Left ventricle myocardium inferior (tissue), 1 donor: ENCODE measurements around the gene CRIM1. TPM values are rescaled to one million over a fixed set of nuclear protein-coding genes. Genes with fewer than 3 reads are reported as not detected.

Experiments used
- DNase-seq: peaks from one replicate; pipeline ENCODE4 v3.0.0-alpha.2; 2020
- H3K27ac ChIP-seq: fragments of 200-600 bp; replicated peaks from 2 replicates; pipeline ENCODE4 v1.8.0; 2021
- H3K27me3 ChIP-seq: fragments of 200-600 bp; 2 replicates; pipeline ENCODE4 v1.8.0; 2021; ENCODE audit warnings: low read depth
- H3K36me3 ChIP-seq: fragments of 200-600 bp; 2 replicates; pipeline ENCODE4 v1.8.0; 2021
- H3K4me1 ChIP-seq: fragments of 200-600 bp; 2 replicates; pipeline ENCODE4 v1.8.0; 2021
- H3K4me3 ChIP-seq: fragments of 200-600 bp; 2 replicates; pipeline ENCODE4 v1.8.0; 2021; ENCODE audit warnings: mild to moderate bottlenecking, moderate library complexity
- H3K9me3 ChIP-seq: fragments of 200-600 bp; replicated peaks from 2 replicates; pipeline ENCODE4 v1.8.0; 2021
- CTCF ChIP-seq: fragments of 200-600 bp; IDR thresholded peaks from 2 replicates; pipeline ENCODE4 v1.8.0; 2021; ENCODE audit warnings: antibody characterized with exemption, mild to moderate bottlenecking, borderline replicate concordance
- intact Hi-C: fragments of 100-400 bp; cut with micrococcal nuclease; formaldehyde crosslinking; loops from one replicate; pipeline ENCODE4 v1.11.0; 2022
- total RNA-seq: library from RNA; stranded (reverse); fragmentation: NEBNext Ultra II Directional; extraction: Animal tissue kit (Norgen Biotek cat#: 25700); gene quantifications from one replicate; pipeline ENCODE4 v1.2.1, GENCODE V29; 2021
- donor health status: DM: no; HTN: yes; CAD: no; lungs with severe emphysema.

The CRIM1 gene
- total RNA-seq, 1 donor from 2014 or later = 45.6 TPM

GRCh38 chr2:36446294-36446693 is 90.7 kb downstream of the CRIM1 start:
- no peaks in the 10 kb centered on the region for H3K9me3 ChIP-seq
- H3K27ac ChIP-seq = no peak overlapping the region
- no peak overlapping the region for H3K4me3 ChIP-seq
- DNase-seq = no peak
- TF ChIP-seq CTCF = no peak
- no peaks in the 10 kb centered on the region for H3K27me3 ChIP-seq
- intact Hi-C loops = no loop called here
- peaks cover 27% of the 10 kb centered on the region for H3K4me1 ChIP-seq
- peaks cover 62% of the 10 kb centered on the region for H3K36me3 ChIP-seq

DNA sequence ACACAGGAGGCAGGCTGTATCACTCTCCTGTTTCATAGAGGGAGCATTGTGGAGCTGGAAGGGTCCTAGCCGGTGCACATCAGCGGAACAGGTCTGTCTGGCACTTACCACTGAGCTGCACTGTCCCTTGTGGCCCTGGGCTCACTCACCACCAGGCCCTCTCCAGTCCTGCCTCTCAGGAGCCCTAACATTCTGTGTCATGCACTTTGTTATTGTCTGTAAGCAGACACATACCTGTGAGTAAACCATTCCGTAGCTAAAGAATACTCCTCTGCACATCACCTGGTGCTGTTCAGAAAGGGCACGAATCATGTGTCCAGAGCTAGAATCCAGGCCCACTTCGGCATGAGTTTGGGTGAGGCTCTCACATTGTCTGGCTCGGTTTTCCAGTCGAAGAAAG is 93.6 kb downstream of the CRIM1 start:
- intact Hi-C loops = no loop called here
- Histone ChIP-seq H3K4me1 (peaks cover 43% of the 10 kb centered on the region), H3K36me3 (peaks cover 35% of the 10 kb centered on the region), H3K4me3 (no peak overlapping the region), H3K27ac (no peak overlapping the region), H3K27me3 (no peaks in the 10 kb centered on the region), H3K9me3 (no peaks in the 10 kb centered on the region)
- no peak for DNase-seq
- TF ChIP-seq CTCF = no peak

DNA sequence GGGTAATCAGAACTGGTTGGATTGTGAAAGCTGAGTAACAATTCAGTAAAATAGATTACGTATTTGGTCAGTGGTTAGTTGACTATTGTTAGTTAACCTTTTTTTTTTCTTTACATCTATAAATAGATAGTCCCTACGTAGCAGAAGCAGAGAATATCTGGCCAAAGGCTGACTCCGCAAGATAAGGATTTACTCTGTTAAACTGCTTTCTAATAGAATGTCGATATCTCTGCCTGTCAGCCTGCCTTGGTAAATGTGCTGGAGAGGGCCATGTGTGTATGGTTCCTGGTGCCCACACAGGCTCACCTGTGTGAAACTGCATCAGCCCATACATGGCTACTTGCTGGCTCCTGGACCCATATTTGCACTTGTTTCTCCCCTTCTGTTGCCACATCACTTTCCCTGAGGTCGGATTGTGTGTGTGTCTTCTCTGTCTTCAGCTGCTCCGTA is 94.4 kb downstream of the CRIM1 start:
- Histone ChIP-seq H3K4me3 (no peak overlapping the region), H3K36me3 (peaks cover 27% of the 10 kb centered on the region), H3K27me3 (no peaks in the 10 kb centered on the region), H3K27ac (peak overlapping the region; percentile 43), H3K4me1 (peaks cover 51% of the 10 kb centered on the region), H3K9me3 (no peaks in the 10 kb centered on the region)
- TF ChIP-seq CTCF = no peak
- intact Hi-C loops = no loop called here
- DNase-seq = no peak

DNA sequence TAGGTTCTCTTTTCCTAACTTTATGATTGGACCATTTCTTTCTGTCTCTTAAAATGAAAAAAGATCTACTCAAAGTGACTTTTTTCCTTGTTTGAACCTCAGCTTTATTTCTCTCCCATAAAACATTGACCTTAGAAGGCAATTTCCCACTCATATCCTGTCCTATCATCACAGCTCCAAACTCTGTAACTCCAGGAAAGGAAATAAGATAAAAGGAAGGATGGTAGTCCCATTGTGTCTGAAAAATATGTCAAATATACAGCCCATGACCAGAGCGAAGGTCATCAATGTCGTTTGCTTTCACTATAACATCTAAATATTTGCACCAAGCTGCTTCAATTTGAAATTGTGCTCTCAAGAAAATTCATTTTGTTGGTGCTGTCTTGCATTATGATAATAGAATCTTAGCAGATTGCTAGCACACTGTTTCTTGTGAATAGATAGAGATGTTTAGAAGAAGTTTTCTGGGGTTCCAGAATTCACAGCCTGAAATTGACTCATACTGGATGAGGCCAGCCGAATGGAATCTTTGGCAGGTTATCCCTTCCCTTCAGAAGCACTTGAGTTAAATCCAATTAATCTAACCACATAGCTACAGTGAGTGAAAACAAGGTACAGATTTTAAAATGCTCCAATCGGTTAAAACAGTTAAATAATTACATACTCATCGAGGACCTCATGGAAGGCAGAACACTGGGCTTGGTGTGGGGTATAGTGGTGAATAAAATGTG is 95.1 kb downstream of the CRIM1 start:
- no peak for DNase-seq
- intact Hi-C loops = no loop called here
- Histone ChIP-seq H3K4me3 (no peak overlapping the region), H3K36me3 (peaks cover 27% of the 10 kb centered on the region), H3K27me3 (no peaks in the 10 kb centered on the region), H3K27ac (peak overlapping the region; percentile 43), H3K9me3 (no peaks in the 10 kb centered on the region), H3K4me1 (peaks cover 57% of the 10 kb centered on the region)
- no peak for TF ChIP-seq CTCF

DNA sequence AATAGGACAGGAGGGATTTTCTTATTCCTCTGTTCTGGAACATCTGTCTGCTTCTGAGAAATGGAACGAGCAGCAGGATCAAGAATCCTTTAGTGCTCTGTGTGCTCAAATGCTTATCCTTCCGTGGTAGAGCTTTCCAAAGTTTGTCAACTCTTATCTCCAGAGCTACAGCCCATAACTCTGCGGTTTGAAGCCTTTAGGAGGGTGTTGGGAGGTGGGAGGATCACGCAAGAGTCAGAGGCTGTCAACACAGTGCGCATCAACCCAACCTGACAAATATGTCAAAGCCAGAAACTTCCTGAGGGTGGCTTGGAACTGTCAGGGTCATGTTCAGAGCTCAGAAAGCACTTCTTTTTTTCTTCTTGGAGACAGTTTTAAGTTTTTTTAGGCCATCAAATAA is 95.9 kb downstream of the CRIM1 start:
- intact Hi-C loops = no loop called here
- H3K4me3 ChIP-seq = no peak overlapping the region
- H3K27ac ChIP-seq = peak overlapping the region; percentile 43
- no peaks in the 10 kb centered on the region for H3K27me3 ChIP-seq
- peaks cover 20% of the 10 kb centered on the region for H3K36me3 ChIP-seq
- no peak for TF ChIP-seq CTCF
- H3K9me3 ChIP-seq = no peaks in the 10 kb centered on the region
- DNase-seq = no peak
- peaks cover 66% of the 10 kb centered on the region for H3K4me1 ChIP-seq
